Osteocyte (in vitro differentiated cells): ENCODE results near the gene CHAD. TPM values are rescaled to one million over a fixed set of nuclear protein-coding genes. Genes with fewer than 3 reads are reported as not detected.
"Not testable (repeated sequence)": the region's sequence is repeated elsewhere in the genome, so short reads cannot be mapped to it uniquely, and the experiment has no call there.

Experiments used
- DNase-seq: peaks from one replicate; pipeline ENCODE4 v3.0.0; 2021; ENCODE audit warnings: mixed read lengths; ENCODE audit not compliant: unreplicated experiment; ENCODE audit errors: extremely low spot score
- H3K27ac Mint-ChIP-seq: one replicate; pipeline ENCODE4 v1.8.0; 2021; ENCODE audit warnings: mild to moderate bottlenecking, mixed read lengths; ENCODE audit not compliant: unreplicated experiment
- H3K27me3 Mint-ChIP-seq: one replicate; pipeline ENCODE4 v1.8.0; 2021; ENCODE audit warnings: mixed read lengths; ENCODE audit not compliant: unreplicated experiment
- H3K36me3 Mint-ChIP-seq: one replicate; pipeline ENCODE4 v1.8.0; 2021; ENCODE audit warnings: mixed read lengths; ENCODE audit not compliant: unreplicated experiment
- H3K4me1 Mint-ChIP-seq: one replicate; pipeline ENCODE4 v1.8.0; 2021; ENCODE audit warnings: mixed read lengths; ENCODE audit not compliant: unreplicated experiment
- H3K4me3 Mint-ChIP-seq: one replicate; pipeline ENCODE4 v1.8.0; 2021; ENCODE audit warnings: mild to moderate bottlenecking, moderate library complexity, mixed read lengths; ENCODE audit not compliant: unreplicated experiment
- H3K9me3 Mint-ChIP-seq: one replicate; pipeline ENCODE4 v1.8.0; 2021; ENCODE audit warnings: mixed read lengths; ENCODE audit not compliant: unreplicated experiment
- total RNA-seq: library from RNA; stranded (reverse); gene quantifications from 2 replicates; pipeline ENCODE4 v1.2.1, GENCODE V29; 2021
- TF ChIP-seq, protein P1 (sequence below): fragments of 200-600 bp; sonication (generic); IDR thresholded peaks from 2 replicates; pipeline ENCODE4 v1.5.0; 2021; ENCODE audit warnings: antibody characterized with exemption, mild to moderate bottlenecking, moderate library complexity

The CHAD gene
- total RNA-seq, 1 donor from 2014 or later, result not detected

- H3K4me1 Mint-ChIP-seq, H3K27me3 Mint-ChIP-seq, DNase-seq, H3K9me3 Mint-ChIP-seq, H3K27ac Mint-ChIP-seq, H3K4me3 Mint-ChIP-seq, H3K36me3 Mint-ChIP-seq: not testable (repeated sequence)
- TF ChIP-seq, protein P1, sequence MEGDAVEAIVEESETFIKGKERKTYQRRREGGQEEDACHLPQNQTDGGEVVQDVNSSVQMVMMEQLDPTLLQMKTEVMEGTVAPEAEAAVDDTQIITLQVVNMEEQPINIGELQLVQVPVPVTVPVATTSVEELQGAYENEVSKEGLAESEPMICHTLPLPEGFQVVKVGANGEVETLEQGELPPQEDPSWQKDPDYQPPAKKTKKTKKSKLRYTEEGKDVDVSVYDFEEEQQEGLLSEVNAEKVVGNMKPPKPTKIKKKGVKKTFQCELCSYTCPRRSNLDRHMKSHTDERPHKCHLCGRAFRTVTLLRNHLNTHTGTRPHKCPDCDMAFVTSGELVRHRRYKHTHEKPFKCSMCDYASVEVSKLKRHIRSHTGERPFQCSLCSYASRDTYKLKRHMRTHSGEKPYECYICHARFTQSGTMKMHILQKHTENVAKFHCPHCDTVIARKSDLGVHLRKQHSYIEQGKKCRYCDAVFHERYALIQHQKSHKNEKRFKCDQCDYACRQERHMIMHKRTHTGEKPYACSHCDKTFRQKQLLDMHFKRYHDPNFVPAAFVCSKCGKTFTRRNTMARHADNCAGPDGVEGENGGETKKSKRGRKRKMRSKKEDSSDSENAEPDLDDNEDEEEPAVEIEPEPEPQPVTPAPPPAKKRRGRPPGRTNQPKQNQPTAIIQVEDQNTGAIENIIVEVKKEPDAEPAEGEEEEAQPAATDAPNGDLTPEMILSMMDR, result peak; percentile 34
Observed at GRCh38 chr17:50472761-50473161, 4.1 kb upstream of the CHAD start.

DNA sequence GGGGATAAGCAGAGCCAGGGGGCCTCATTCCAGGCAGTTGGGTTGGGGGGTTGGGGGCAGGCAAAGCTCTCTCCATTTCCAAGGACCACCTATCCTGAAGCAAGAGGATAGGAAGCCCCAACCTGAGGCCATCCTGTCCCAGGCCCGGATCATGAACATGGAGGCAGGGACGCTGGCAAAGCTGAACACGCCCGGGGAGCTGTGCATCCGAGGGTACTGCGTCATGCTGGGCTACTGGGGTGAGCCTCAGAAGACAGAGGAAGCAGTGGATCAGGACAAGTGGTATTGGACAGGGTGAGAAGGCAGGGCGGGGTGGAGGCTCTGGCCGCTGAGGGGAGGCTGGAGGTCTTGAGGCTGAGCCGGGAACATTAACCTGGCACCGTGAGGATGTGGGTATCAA is 3.6 kb upstream of the CHAD start:
- no peak overlapping the region for H3K4me3 Mint-ChIP-seq
- H3K27ac Mint-ChIP-seq, result no peak overlapping the region
- H3K9me3 Mint-ChIP-seq, result no peaks in the 10 kb centered on the region
- DNase-seq, result no peak
- no peaks in the 10 kb centered on the region for H3K36me3 Mint-ChIP-seq
- TF ChIP-seq, protein P1, result no peak
- H3K4me1 Mint-ChIP-seq, result no peaks in the 10 kb centered on the region
- H3K27me3 Mint-ChIP-seq, result no peaks in the 10 kb centered on the region

DNA sequence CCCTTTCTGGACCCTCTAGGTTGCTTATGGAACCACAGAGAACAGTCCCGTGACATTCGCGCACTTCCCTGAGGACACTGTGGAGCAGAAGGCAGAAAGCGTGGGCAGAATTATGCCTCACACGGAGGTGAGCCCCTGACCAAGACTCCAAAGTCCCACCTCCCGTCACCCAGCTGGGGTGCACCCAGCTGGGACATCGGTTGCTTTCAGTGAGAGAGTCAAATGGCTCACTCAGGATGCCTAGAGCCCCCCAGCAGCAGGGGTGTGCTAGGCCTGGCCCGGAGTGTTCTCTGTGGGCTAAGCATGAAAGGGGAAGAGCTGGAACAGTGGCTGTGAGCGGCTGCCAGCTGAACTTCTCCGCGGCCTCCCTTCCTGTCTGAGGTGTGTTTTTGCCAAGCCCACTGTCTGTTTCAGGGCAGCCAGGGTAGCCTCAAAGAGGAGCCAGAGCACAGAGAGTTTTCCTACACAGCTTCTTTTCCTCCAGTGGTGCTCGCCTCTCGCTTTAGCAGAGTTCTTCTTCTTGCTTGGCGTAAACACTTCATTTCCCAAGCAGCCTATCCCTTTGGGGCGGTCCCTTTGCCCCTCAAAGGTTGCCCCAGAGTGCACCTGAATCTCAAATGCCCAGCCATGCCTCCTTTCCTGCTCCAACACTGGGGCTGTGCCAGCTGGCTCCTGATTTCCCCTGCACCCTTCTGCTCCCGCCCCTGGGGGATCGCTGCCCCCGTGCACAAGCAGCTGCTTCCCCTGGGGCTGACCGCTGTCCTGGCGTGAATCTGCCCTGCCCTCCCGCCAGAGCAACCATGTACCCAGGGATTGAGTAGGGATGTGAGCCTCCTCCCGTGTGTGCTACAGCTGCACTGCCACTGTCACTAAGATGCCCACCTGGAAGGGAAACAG is 2.6 kb upstream of the CHAD start:
- Mint-ChIP-seq H3K9me3 (no peaks in the 10 kb centered on the region), H3K27ac (no peak overlapping the region), H3K4me1 (no peaks in the 10 kb centered on the region), H3K36me3 (no peaks in the 10 kb centered on the region), H3K4me3 (no peak overlapping the region), H3K27me3 (no peaks in the 10 kb centered on the region)
- TF ChIP-seq, protein P1, result no peak
- DNase-seq, result no peak

- TF ChIP-seq, protein P1, result no peak
- H3K27ac Mint-ChIP-seq, result no peak overlapping the region
- no peak overlapping the region for H3K4me3 Mint-ChIP-seq
- H3K36me3 Mint-ChIP-seq, result no peaks in the 10 kb centered on the region
- no peaks in the 10 kb centered on the region for H3K27me3 Mint-ChIP-seq
- H3K9me3 Mint-ChIP-seq, result no peaks in the 10 kb centered on the region
- DNase-seq, result no peak
- H3K4me1 Mint-ChIP-seq, result no peaks in the 10 kb centered on the region
Observed at GRCh38 chr17:50470426-50470825, 1.7 kb upstream of the CHAD start.

GRCh38 chr17:50469671-50470305 is 1.1 kb upstream of the CHAD start:
- no peak overlapping the region for H3K4me3 Mint-ChIP-seq
- H3K27ac Mint-ChIP-seq, result no peak overlapping the region
- no peaks in the 10 kb centered on the region for H3K36me3 Mint-ChIP-seq
- no peaks in the 10 kb centered on the region for H3K27me3 Mint-ChIP-seq
- no peak for DNase-seq
- TF ChIP-seq, protein P1, result no peak
- H3K4me1 Mint-ChIP-seq, result no peaks in the 10 kb centered on the region
- H3K9me3 Mint-ChIP-seq, result no peaks in the 10 kb centered on the region
